HepG2 (cell line): Measurements from ENCODE around the gene RBM11. TPM values are rescaled to one million over a fixed set of nuclear protein-coding genes. Genes with fewer than 3 reads are reported as not detected.

Source experiments
- ATAC-seq: fragments of 200-7000 bp; cut with Tn5 transposase; 3 replicates; pipeline ENCODE4 v1.9.1; 2020; ENCODE audit warnings: mild to moderate bottlenecking, moderate library complexity
- BruUV-seq: library from RNA; stranded (reverse); fragments of 400-500 nt; replicated peaks from 2 replicates; lab custom pipeline; 2021; lab: Mats Ljungman, UMichigan
- CTCF ChIA-PET: fragments of 300-600 bp; formaldehyde crosslinking; extraction: SDS; loops from one replicate; lab custom pipeline; 2021; ENCODE audit warnings: low total read pairs, inconsistent platforms, low intra/inter-chr PET ratio; lab: Yijun Ruan, JAX
- POLR2A ChIA-PET: fragments of 350-600 bp; sonication (Branson Sonifier 250); formaldehyde crosslinking; loops from one replicate; lab custom pipeline; 2020; ENCODE audit warnings: antibody characterized with exemption, inconsistent platforms; lab: Yijun Ruan, JAX
- DNase-seq: peaks from one replicate; pipeline ENCODE4 v3.0.0-alpha.2; 2015; ENCODE audit warnings: low spot score
- FAIRE-seq: peaks from 3 replicates; lab custom pipeline; 2011; peaks lifted over from hg19 to GRCh38; lab: Jason Lieb, UNC
- H2AFZ ChIP-seq: one replicate; pipeline ENCODE4 v1.6.1; 2011; ENCODE audit warnings: low read length, inconsistent platforms
- H3K27ac ChIP-seq: fragments of 300-600 bp; 3 replicates; pipeline ENCODE4 v1.8.0; 2011; ENCODE audit warnings: mixed run types, mild to moderate bottlenecking, mixed read lengths, low read length, inconsistent platforms; ENCODE audit not compliant: insufficient read depth; ENCODE audit errors: extremely low read length
- H3K27me3 ChIP-seq, 2 experiments: fragments of 200-600 bp in 1 of 2; 2 replicates in 1 of 2; 3 replicates in 1 of 2; pipeline versions ENCODE4 v1.6.0 to v1.8.0; 2011; ENCODE audit warnings: low read length in 2 of 2, mild to moderate bottlenecking in 2 of 2, moderate library complexity in 2 of 2, inconsistent platforms in 1 of 2; ENCODE audit not compliant: insufficient read depth in 2 of 2, control insufficient read depth in 1 of 2
- H3K36me3 ChIP-seq, 2 experiments: fragments of 200-600 bp in 1 of 2; replicated peaks in 1 of 2; 2 replicates in 1 of 2; 3 replicates in 1 of 2; pipeline versions ENCODE4 v1.5.1 to v1.8.0; 2011; ENCODE audit warnings: low read length in 2 of 2, inconsistent platforms in 1 of 2; ENCODE audit not compliant: insufficient read depth in 2 of 2, control insufficient read depth in 1 of 2
- H3K4me1 ChIP-seq: 2 replicates; pipeline ENCODE4 v1.5.1; 2012; ENCODE audit warnings: low read length, inconsistent platforms; ENCODE audit not compliant: insufficient read depth
- H3K4me2 ChIP-seq: 2 replicates; pipeline ENCODE4 v1.6.0; 2011; ENCODE audit warnings: low read depth, low read length, inconsistent platforms
- H3K4me3 ChIP-seq, 3 experiments: fragments of 200-600 bp in 1 of 3; sonication (generic), shearing (Covaris generic) in 1 of 3; replicated peaks in 1 of 3; 2 replicates each; pipeline ENCODE4 v1.5.1; 2011 to 2016; ENCODE audit warnings: low read length in 3 of 3, inconsistent platforms in 2 of 3, low read depth in 2 of 3, mild to moderate bottlenecking in 2 of 3, control low read depth in 1 of 3, mixed read lengths in 1 of 3; ENCODE audit not compliant: insufficient read depth in 1 of 3
- H3K79me2 ChIP-seq: one replicate; pipeline ENCODE4 v1.6.1; 2011; ENCODE audit warnings: low read length, inconsistent platforms; ENCODE audit not compliant: insufficient read depth
- H3K9ac ChIP-seq: 2 replicates; pipeline ENCODE4 v1.6.0; 2011; ENCODE audit warnings: mild to moderate bottlenecking, low read depth, low read length, inconsistent platforms; ENCODE audit not compliant: insufficient read depth
- H3K9me3 ChIP-seq: 2 replicates; pipeline ENCODE4 v1.5.1; 2012; ENCODE audit warnings: mild to moderate bottlenecking, low read length
- H4K20me1 ChIP-seq: 2 replicates; pipeline ENCODE4 v1.6.0; 2011; ENCODE audit warnings: inconsistent platforms, mild to moderate bottlenecking, low read length, moderate library complexity; ENCODE audit not compliant: insufficient read depth
- ARNT2 ChIP-seq: sonication (generic); formaldehyde crosslinking; IDR thresholded peaks from 2 replicates; pipeline ENCODE4 v1.8.0; 2022; ENCODE audit warnings: mild to moderate bottlenecking, low read depth, missing genetic modification reagents, moderate library complexity
- ETV5 ChIP-seq: IDR thresholded peaks from 2 replicates; pipeline ENCODE4 v1.6.1; 2018; ENCODE audit warnings: missing biosample characterization, missing genetic modification reagents, inconsistent platforms, borderline replicate concordance
- GABPB1 ChIP-seq: IDR thresholded peaks from 2 replicates; pipeline ENCODE4 v1.6.1; 2016; ENCODE audit warnings: mild to moderate bottlenecking, missing genetic modification reagents, moderate library complexity, missing compliant biosample characterization
- GATAD1 ChIP-seq: IDR thresholded peaks from 2 replicates; pipeline ENCODE4 v1.6.1; 2016; ENCODE audit warnings: missing genetic modification reagents, missing compliant biosample characterization
- ISX ChIP-seq: sonication (generic); formaldehyde crosslinking; conservative IDR thresholded peaks from 2 replicates; pipeline ENCODE4 v1.5.0; 2020; ENCODE audit warnings: missing genetic modification reagents
- KAT8 ChIP-seq: IDR thresholded peaks from 2 replicates; pipeline ENCODE4 v1.6.1; 2016; ENCODE audit warnings: missing genetic modification reagents, missing compliant biosample characterization
- KLF15 ChIP-seq: sonication (generic); formaldehyde crosslinking; IDR thresholded peaks from 2 replicates; pipeline ENCODE4 v1.8.1; 2023; ENCODE audit warnings: borderline replicate concordance, mild to moderate bottlenecking, inconsistent platforms, missing genetic modification reagents, mixed read lengths
- MEIS2 ChIP-seq: sonication (generic); formaldehyde crosslinking; IDR thresholded peaks from 2 replicates; pipeline ENCODE4 v1.9.0; 2021; ENCODE audit warnings: mild to moderate bottlenecking, missing genetic modification reagents
- RELA ChIP-seq: sonication (generic); formaldehyde crosslinking; IDR thresholded peaks from 2 replicates; pipeline ENCODE4 v1.4.0; 2020; ENCODE audit warnings: missing genetic modification reagents
- SRF ChIP-seq: IDR thresholded peaks from 2 replicates; pipeline ENCODE4 v1.6.1; 2011; ENCODE audit warnings: mild to moderate bottlenecking, low read depth, low read length, moderate library complexity
- ZBTB37 ChIP-seq: sonication (generic); formaldehyde crosslinking; IDR thresholded peaks from 2 replicates; pipeline ENCODE4 v1.4.0; 2020; ENCODE audit warnings: mild to moderate bottlenecking, missing genetic modification reagents
- ZFP41 ChIP-seq: sonication (generic); formaldehyde crosslinking; IDR thresholded peaks from 2 replicates; pipeline ENCODE4 v1.4.0; 2020; ENCODE audit warnings: mild to moderate bottlenecking, missing genetic modification reagents, borderline replicate concordance
- ZFX ChIP-seq: sonication (generic); formaldehyde crosslinking; IDR thresholded peaks from 2 replicates; pipeline ENCODE4 v1.4.0; 2020; ENCODE audit warnings: mild to moderate bottlenecking, low read depth, missing genetic modification reagents, moderate library complexity
- ZKSCAN1 ChIP-seq: fragments of 150-350 bp; IDR thresholded peaks from 2 replicates; pipeline ENCODE4 v1.6.1; 2014; ENCODE audit warnings: low read length
- ZNF317 ChIP-seq: sonication (generic); formaldehyde crosslinking; IDR thresholded peaks from 2 replicates; pipeline ENCODE4 v1.5.0; 2020; ENCODE audit warnings: mild to moderate bottlenecking, missing genetic modification reagents
- ZNF333 ChIP-seq: sonication (generic); formaldehyde crosslinking; IDR thresholded peaks from 2 replicates; pipeline ENCODE4 v1.4.0; 2020; ENCODE audit warnings: mild to moderate bottlenecking, missing genetic modification reagents, borderline replicate concordance
- ZNF619 ChIP-seq: sonication (generic); formaldehyde crosslinking; IDR thresholded peaks from 2 replicates; pipeline ENCODE4 v1.4.0; 2020; ENCODE audit warnings: mild to moderate bottlenecking, missing genetic modification reagents
- ZNF839 ChIP-seq: sonication (generic); formaldehyde crosslinking; IDR thresholded peaks from 2 replicates; pipeline ENCODE4 v1.4.0; 2020; ENCODE audit warnings: missing genetic modification reagents, mild to moderate bottlenecking, borderline replicate concordance
- ZNF878 ChIP-seq: sonication (generic); formaldehyde crosslinking; IDR thresholded peaks from 2 replicates; pipeline ENCODE4 v1.8.1; 2023; ENCODE audit warnings: mild to moderate bottlenecking, missing genetic modification reagents, moderate library complexity
- whole genome bisulfite sequencing: methylation state at CpG from one replicate; pipeline ENCODE4 v1.1.6; 2017; ENCODE audit warnings: low lambda C conversion rate; 5-methylcytosine and 5-hydroxymethylcytosine counted together
- in situ Hi-C: cut with HindIII; loops from 2 replicates; pipeline ENCODE4 v1.10.0; 2017; ENCODE audit warnings: low pct_unique_long_range_greater_than_20kb; ENCODE audit not compliant: extremely low pct_ligation_motif_present
- intact Hi-C: fragments of 100-400 bp; cut with micrococcal nuclease; formaldehyde crosslinking; loops from one replicate; pipeline ENCODE4 v1.10.0; 2022; ENCODE audit not compliant: unreplicated experiment
- polyA plus RNA-seq, 8 experiments: library from polyadenylated mRNA; depleted of rRNA in 3 of 8; stranded (reverse) in 7 of 8; unstranded in 1 of 8; fragments of >200 nt; fragmentation: Illumina TruSeq in 4 of 8; extraction: Trizol in 4 of 8; gene quantifications; 2 replicates each; pipeline versions ENCODE4 v1.2.1 to v1.2.3, GENCODE V29; 2011 to 2016; ENCODE audit warnings: low read depth in 4 of 8, missing spikeins in 1 of 8, mixed read lengths in 1 of 8; ENCODE audit not compliant: insufficient read depth in 1 of 8
- total RNA-seq, 5 experiments: library from RNA; depleted of rRNA; stranded (reverse); fragments of >200 nt; fragmentation: Illumina TruSeq; extraction: Trizol; gene quantifications; 2 replicates each; pipeline ENCODE4 v1.2.3, GENCODE V29; 2016; ENCODE audit warnings: low read depth in 1 of 5
- TF ChIP-seq, protein P1 (sequence below): sonication (generic); formaldehyde crosslinking; IDR thresholded peaks from 2 replicates; pipeline ENCODE4 v1.4.0; 2020; ENCODE audit warnings: missing genetic modification reagents, borderline replicate concordance
- TF ChIP-seq, protein P2 (sequence below): sonication (generic); formaldehyde crosslinking; IDR thresholded peaks from 2 replicates; pipeline ENCODE4 v1.8.0; 2022; ENCODE audit warnings: low read depth, missing genetic modification reagents

Gene RBM11
- total and polyA plus RNA-seq, 2 of the 13 experiments (the other 11 are each of a cell fraction or from before 2014, with no cell fraction given): 0.24 to 0.26 TPM

- TF ChIP-seq, protein P1, sequence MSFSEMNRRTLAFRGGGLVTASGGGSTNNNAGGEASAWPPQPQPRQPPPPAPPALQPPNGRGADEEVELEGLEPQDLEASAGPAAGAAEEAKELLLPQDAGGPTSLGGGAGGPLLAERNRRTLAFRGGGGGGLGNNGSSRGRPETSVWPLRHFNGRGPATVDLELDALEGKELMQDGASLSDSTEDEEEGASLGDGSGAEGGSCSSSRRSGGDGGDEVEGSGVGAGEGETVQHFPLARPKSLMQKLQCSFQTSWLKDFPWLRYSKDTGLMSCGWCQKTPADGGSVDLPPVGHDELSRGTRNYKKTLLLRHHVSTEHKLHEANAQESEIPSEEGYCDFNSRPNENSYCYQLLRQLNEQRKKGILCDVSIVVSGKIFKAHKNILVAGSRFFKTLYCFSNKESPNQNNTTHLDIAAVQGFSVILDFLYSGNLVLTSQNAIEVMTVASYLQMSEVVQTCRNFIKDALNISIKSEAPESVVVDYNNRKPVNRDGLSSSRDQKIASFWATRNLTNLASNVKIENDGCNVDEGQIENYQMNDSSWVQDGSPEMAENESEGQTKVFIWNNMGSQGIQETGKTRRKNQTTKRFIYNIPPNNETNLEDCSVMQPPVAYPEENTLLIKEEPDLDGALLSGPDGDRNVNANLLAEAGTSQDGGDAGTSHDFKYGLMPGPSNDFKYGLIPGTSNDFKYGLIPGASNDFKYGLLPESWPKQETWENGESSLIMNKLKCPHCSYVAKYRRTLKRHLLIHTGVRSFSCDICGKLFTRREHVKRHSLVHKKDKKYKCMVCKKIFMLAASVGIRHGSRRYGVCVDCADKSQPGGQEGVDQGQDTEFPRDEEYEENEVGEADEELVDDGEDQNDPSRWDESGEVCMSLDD (CRISPR knock-in tag): no peak
- TF ChIP-seq ZFP41 (CRISPR knock-in tag) (no peak), ZNF333 (no peak), RELA (CRISPR knock-in tag) (no peak), ZBTB37 (CRISPR knock-in tag) (no peak), GATAD1 (no peak), MEIS2 (CRISPR knock-in tag) (no peak), ZKSCAN1 (no peak), GABPB1 (CRISPR knock-in tag) (no peak), ZFX (no peak), SRF (no peak)
Measured at GRCh38 chr21:14223365-14223764, 7.4 kb downstream of the RBM11 start (continued).

GRCh38 chr21:14229399-14229798 is 13.4 kb downstream of the RBM11 start:
- WGBS: no CpG with 5 or more reads among the region's 1 CpG
- no peak overlapping the region for H2AFZ ChIP-seq
- FAIRE-seq: no peak
- H3K27ac ChIP-seq: no peak overlapping the region
- in situ Hi-C loops (no loop called here), intact Hi-C loops (no loop called here)
- no peaks in the 10 kb centered on the region for H3K79me2 ChIP-seq
- ChIA-PET CTCF (no interaction called here), POLR2A (no interaction called here)
- peaks cover 29% of the 10 kb centered on the region for H3K9me3 ChIP-seq
- no peak overlapping the region for H3K4me3 ChIP-seq
- H3K4me2 ChIP-seq: no peak overlapping the region
- no peaks in the 10 kb centered on the region for H4K20me1 ChIP-seq
- DNase-seq: no peak
- H3K4me1 ChIP-seq: no peaks in the 10 kb centered on the region
- no peak overlapping the region for H3K9ac ChIP-seq
- H3K36me3 ChIP-seq: no peaks in the 10 kb centered on the region
- BruUV-seq: no TSS peak
- no peaks in the 10 kb centered on the region for H3K27me3 ChIP-seq
- ATAC-seq: no peak
- TF ChIP-seq ZNF333 (no peak), ZNF878 (no peak), ZNF619 (no peak), ZKSCAN1 (no peak), ZNF839 (CRISPR knock-in tag) (no peak), KAT8 (CRISPR knock-in tag) (no peak), ARNT2 (CRISPR knock-in tag) (no peak), ZNF317 (CRISPR knock-in tag) (no peak), ETV5 (CRISPR knock-in tag) (no peak), ISX (no peak), KLF15 (CRISPR knock-in tag) (no peak)
- TF ChIP-seq, protein P2, sequence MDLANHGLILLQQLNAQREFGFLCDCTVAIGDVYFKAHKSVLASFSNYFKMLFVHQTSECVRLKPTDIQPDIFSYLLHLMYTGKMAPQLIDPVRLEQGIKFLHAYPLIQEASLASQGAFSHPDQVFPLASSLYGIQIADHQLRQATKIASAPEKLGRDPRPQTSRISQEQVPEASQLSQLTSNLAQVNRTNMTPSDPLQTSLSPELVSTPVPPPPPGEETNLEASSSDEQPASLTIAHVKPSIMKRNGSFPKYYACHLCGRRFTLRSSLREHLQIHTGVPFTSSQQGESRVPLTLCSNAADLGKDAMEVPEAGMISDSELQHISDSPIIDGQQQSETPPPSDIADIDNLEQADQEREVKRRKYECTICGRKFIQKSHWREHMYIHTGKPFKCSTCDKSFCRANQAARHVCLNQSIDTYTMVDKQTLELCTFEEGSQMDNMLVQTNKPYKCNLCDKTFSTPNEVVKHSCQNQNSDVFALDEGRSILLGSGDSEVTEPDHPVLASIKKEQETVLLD (CRISPR knock-in tag): no peak
